Loucy (cell line): ENCODE data around the gene SGPP2.

Source experiments
- EZH2phosphoT487 ChIP-seq: fragments of 200-600 bp; IDR thresholded peaks from 2 replicates; pipeline ENCODE4 v1.6.1; 2018; ENCODE audit warnings: antibody characterized with exemption, mild to moderate bottlenecking, moderate library complexity, borderline replicate concordance
- TF ChIP-seq, protein P1 (sequence below): fragments of 200-600 bp; sonication (generic); conservative IDR thresholded peaks from 2 replicates; pipeline ENCODE4 v1.5.1; 2014; ENCODE audit warnings: mild to moderate bottlenecking, antibody characterized with exemption, low read length

DNA sequence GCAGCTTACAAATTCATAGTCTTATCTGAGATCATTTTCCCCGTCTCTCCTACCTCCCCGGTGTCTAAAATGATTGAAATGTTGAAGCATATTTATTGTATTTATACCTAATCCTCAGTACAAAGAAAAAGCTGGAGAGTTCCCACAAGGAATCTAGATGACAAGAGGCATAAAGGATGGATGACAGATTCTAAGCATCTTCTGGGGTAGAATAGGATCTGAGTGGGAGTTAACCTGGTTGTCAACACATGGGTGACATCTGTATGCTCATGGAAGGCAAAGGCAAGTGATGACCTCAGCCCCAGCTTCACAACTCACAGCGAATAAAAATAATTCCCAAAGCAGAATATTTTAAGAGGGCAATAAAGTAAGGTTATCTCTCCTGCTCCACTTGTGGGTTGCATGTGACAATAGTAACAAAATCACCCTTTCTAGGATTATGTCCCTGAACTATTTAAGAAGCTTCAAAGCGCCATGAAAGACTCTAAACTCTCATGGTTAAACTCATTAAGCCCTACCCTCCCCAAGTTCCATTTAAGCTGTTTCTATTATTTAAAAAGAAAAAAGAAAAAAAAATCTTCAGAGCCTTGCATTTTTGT is 32.2 kb downstream of the SGPP2 start:
- TF ChIP-seq, protein P1, sequence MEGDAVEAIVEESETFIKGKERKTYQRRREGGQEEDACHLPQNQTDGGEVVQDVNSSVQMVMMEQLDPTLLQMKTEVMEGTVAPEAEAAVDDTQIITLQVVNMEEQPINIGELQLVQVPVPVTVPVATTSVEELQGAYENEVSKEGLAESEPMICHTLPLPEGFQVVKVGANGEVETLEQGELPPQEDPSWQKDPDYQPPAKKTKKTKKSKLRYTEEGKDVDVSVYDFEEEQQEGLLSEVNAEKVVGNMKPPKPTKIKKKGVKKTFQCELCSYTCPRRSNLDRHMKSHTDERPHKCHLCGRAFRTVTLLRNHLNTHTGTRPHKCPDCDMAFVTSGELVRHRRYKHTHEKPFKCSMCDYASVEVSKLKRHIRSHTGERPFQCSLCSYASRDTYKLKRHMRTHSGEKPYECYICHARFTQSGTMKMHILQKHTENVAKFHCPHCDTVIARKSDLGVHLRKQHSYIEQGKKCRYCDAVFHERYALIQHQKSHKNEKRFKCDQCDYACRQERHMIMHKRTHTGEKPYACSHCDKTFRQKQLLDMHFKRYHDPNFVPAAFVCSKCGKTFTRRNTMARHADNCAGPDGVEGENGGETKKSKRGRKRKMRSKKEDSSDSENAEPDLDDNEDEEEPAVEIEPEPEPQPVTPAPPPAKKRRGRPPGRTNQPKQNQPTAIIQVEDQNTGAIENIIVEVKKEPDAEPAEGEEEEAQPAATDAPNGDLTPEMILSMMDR, result no peak
- TF ChIP-seq EZH2phosphoT487, result no peak
